HG03025 (cell line): ENCODE measurements around the gene ZC3H13.

Experiments
- ATAC-seq: cut with Tn5 transposase; IDR thresholded peaks from one replicate; pipeline ENCODE4 v1.9.1; 2021; ENCODE audit warnings: mild to moderate bottlenecking, moderate library complexity; ENCODE audit not compliant: unreplicated experiment, low FRiP score

ZC3H13 gene

GRCh38 chr13:45909089-45909488, 143.5 kb downstream of the ZC3H13 start:
- ATAC-seq = no peak

- ATAC-seq = no peak
These were observed 145.0 kb downstream of the ZC3H13 start for GRCh38 chr13:45907503-45907902.
